GM12801 (cell line): ENCODE data around the gene TRIL.

Source experiments
- TF ChIP-seq, protein P1 (sequence below): IDR thresholded peaks from one replicate; pipeline ENCODE4 v1.5.1; 2011; ENCODE audit warnings: control low read depth; ENCODE audit not compliant: insufficient read length; ENCODE audit errors: extremely low read depth

Gene TRIL

GRCh38 chr7:28999427-28999826, 41.3 kb upstream of the TRIL start:
- TF ChIP-seq, protein P1, sequence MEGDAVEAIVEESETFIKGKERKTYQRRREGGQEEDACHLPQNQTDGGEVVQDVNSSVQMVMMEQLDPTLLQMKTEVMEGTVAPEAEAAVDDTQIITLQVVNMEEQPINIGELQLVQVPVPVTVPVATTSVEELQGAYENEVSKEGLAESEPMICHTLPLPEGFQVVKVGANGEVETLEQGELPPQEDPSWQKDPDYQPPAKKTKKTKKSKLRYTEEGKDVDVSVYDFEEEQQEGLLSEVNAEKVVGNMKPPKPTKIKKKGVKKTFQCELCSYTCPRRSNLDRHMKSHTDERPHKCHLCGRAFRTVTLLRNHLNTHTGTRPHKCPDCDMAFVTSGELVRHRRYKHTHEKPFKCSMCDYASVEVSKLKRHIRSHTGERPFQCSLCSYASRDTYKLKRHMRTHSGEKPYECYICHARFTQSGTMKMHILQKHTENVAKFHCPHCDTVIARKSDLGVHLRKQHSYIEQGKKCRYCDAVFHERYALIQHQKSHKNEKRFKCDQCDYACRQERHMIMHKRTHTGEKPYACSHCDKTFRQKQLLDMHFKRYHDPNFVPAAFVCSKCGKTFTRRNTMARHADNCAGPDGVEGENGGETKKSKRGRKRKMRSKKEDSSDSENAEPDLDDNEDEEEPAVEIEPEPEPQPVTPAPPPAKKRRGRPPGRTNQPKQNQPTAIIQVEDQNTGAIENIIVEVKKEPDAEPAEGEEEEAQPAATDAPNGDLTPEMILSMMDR, result no peak

- TF ChIP-seq, protein P1, result no peak
These were observed 40.0 kb upstream of the TRIL start for GRCh38 chr7:28998105-28998504.

GRCh38 chr7:28996836-28997235, 38.7 kb upstream of the TRIL start:
- TF ChIP-seq, protein P1, result no peak

DNA sequence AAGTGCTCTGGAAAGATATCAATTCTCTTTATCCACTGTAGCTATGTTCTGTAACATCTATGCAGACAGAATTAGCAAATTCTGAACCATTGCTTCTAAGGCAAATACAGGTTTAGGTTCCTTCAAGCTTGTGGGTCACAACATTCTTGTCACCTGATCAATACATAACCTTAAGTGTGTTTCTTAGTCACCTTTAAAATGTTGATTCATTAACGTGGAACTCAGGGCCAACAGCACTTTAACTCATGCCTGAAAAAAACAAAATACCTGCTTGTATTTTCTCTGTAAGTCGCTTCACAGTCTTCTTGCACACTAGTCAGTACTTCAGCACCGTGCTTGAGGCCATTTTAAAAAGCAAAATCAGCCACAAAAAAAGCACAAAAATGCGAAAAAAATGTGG, 35.2 kb upstream of the TRIL start:
- TF ChIP-seq, protein P1, result no peak

DNA sequence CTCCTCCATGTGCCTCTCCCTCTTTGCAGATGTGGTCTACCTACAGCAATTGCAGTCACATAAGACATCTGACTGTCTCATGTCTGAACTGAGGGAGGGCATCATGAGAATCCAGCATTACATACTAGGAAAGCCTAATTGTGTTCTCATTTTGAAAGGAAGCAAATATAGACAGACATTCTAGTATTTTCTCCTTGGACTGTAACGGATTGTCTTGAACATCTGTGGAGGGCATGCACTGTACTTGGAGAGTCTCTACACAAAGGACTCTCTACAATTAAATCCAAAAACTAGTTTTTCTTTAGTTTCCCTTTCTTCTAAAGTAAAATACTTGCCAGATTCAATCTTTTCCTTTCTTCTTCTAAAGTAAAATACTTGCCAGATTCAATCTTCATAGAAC, 34.7 kb upstream of the TRIL start:
- TF ChIP-seq, protein P1, result no peak

DNA sequence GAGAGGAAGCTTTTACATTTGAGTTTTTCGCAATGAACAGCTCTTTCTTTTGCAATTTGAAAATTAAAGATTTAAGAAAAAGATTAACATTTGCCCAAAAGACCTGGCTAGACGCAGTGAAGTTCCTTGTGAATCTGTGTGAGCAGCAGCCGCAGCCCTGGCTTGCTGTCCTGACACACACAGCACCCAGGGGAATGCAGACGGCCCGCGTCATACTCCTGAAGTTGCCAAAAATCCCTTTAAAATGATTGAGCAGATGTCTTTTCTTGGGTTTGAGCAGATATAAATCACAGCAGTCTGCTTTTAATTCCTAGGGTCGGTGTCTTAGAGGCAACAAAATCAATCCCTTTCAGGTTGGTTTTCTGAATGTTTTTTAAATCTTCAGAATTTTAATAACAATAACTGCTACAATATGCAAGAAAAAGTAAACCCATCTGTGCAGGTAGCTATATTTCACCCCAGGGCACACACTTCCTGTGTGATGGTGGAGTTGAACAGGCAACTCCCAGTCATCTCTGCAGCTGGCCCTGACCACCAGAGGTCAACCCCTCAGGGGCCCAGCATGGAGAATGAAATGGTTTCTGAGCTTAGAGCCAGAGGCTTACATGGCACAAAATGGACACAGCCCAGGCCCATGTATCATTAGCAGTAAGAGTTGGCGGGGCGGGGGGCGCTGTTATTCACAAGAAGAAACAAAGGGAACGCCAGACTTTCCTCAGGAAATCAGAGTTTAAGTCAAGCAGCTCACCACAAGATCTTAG, 32.2 kb upstream of the TRIL start:
- TF ChIP-seq, protein P1, result no peak

- TF ChIP-seq, protein P1, result no peak
These were observed 31.3 kb upstream of the TRIL start for GRCh38 chr7:28989211-28989980.
